GM18498 (cell line): ENCODE measurements around the gene CIZ1.
"Not testable (repeated sequence)": the region's sequence is repeated elsewhere in the genome, so short reads cannot be mapped to it uniquely, and the experiment has no call there.

ENCODE experiments used
- ATAC-seq: cut with Tn5 transposase; IDR thresholded peaks from one replicate; pipeline ENCODE4 v1.9.1; 2021; ENCODE audit warnings: mild to moderate bottlenecking, moderate library complexity; ENCODE audit not compliant: unreplicated experiment

The CIZ1 gene, protein sequence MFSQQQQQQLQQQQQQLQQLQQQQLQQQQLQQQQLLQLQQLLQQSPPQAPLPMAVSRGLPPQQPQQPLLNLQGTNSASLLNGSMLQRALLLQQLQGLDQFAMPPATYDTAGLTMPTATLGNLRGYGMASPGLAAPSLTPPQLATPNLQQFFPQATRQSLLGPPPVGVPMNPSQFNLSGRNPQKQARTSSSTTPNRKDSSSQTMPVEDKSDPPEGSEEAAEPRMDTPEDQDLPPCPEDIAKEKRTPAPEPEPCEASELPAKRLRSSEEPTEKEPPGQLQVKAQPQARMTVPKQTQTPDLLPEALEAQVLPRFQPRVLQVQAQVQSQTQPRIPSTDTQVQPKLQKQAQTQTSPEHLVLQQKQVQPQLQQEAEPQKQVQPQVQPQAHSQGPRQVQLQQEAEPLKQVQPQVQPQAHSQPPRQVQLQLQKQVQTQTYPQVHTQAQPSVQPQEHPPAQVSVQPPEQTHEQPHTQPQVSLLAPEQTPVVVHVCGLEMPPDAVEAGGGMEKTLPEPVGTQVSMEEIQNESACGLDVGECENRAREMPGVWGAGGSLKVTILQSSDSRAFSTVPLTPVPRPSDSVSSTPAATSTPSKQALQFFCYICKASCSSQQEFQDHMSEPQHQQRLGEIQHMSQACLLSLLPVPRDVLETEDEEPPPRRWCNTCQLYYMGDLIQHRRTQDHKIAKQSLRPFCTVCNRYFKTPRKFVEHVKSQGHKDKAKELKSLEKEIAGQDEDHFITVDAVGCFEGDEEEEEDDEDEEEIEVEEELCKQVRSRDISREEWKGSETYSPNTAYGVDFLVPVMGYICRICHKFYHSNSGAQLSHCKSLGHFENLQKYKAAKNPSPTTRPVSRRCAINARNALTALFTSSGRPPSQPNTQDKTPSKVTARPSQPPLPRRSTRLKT

DNA sequence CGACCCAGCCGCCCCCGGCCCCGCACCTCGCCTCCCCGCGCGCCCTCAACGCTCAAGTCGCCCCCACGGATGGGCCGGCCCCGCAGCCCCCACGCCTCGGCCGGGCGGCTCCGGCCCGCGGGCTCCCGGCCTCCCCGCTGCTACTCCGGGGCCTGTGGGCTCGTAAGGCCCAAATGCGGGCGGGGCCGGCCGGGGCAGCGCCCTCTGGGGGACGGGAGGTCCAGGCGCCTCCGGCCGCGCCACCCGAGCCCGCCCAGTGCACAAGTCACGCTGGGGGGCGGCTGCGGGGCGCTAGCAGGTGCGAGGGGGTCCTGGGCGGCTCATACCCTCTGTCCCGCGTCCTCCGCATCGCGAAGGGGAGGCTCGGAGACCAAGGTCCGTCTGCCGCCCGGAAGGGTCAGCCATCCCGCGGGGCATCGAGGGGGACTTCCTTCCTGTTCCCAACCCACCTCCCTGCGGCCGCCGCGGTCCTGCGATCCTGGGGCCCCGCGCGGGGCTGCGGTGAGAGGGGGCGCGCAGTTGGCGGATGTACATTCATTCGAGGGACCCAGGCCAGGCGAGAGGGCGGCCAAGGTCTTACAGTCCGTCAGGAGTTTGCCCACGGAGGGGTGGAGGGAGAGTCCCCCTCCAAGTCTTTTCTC lies at the start of gene CIZ1:
TSS of gene CIZ1 (minus strand) at position 167 of the 641 bp plus-strand sequence. CDS start 715 bp downstream, outside the sequence.
- peak; percentile 84 for ATAC-seq

GRCh38 chr9:128233817-128234406 lies 42.5 kb upstream of the CIZ1 start:
- no peak for ATAC-seq

GRCh38 chr9:128232528-128233428 lies 41.4 kb upstream of the CIZ1 start:
- ATAC-seq = no peak

DNA sequence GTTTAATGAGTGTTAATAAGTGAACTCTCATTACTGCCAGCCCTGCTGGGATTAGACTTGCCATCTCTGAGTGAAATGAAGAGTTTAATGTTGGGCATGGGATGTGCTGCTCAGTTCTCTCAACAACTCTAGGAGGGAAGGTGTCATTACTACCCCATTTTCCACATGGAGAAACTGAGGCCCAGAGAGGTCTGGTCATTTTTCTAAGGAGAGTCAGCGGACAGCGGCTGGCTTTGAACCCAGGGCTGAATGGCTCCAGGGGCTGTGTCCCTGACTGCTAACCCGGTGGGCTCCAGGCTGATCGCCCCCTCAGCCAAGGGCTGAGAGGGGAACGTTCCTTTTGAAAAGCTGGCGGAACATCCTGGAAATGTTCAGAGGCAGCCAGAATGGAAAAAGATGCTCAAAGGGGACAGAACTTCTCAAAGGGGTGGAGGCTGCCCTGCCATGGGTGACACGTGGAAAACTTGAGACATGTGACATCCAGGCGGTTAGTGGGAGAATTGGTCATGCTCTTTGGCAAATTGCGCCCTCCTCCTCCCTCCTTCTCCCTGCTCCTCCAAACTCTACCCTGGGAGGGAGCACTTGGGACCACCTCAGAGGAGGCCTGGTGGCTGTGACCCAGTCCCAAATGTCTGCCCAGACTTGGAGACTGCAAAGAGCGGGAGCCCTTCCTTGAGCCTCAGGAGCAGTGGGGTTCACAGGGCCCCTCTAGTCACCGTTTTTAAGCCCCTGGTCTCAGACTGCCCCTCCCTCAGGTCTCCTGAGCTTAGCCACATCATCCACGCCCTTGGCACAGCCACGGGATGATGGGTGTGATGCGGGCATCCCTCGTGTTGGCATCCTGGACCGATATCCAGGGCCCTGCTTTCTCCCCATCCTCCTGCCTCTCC lies 40.5 kb upstream of the CIZ1 start:
- no peak for ATAC-seq

GRCh38 chr9:128230897-128231296 lies 39.5 kb upstream of the CIZ1 start:
- ATAC-seq = not testable (repeated sequence)

- no peak for ATAC-seq
Observed at GRCh38 chr9:128226412-128226801, 35.0 kb upstream of the CIZ1 start.

GRCh38 chr9:128225770-128226411 lies 34.5 kb upstream of the CIZ1 start:
- ATAC-seq = no peak

- no peak for ATAC-seq
Observed at GRCh38 chr9:128224877-128225276, 33.5 kb upstream of the CIZ1 start.

DNA sequence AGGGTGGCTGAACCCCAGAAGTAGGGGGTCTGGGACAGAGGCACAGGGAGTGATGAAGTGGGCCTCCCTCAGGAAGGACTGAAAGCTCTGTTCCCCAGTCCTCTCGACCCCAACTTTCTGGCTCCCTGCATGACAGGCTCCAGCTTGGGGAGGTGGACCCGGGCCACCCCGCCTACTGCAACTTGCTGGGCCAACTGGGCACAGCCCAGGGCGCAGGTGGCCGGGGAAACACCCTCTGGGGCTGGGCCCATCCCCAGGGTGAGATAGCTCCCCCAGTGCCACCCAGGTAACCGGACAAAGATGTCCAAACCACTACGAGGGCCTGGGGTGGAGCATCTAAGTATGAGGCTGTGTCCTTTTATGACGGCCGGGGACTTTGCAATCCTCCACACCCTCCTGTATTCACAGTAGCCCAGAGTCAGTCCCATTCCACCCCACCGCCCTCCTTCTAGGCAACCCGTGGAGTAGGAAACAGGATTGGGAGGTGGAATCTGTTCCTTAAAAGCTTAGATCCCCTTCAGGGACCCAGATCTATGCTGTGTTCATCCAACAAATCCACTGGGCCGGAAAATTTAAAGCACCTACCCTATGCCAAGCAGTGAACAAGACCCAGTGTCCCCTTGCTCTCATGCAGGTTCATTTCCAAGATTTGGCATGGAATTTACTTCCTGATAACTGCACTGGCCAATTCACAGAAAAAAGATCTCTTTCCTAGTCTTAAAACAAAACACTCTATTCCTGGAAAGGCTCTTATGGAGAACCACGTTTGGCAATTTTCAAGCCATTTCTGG lies 31.7 kb upstream of the CIZ1 start:
- ATAC-seq = no peak

DNA sequence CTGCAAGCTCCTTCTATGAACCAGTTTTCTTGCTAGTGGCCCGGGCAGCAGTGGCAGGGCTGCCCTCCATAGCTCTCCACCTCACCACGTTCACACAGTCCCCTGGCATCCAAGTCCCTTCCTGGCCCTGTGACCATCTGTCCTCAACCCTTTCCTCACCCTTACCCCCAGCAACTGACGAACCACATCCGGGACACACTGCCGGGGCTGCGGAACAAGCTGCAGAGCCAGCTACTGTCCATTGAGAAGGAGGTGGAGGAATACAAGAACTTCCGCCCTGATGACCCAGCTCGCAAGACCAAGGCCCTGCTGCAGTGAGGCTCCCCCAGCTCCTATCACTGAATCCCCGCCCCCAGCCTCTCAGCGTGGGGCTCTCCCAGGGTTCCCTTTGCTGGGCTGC lies 30.7 kb upstream of the CIZ1 start:
- no peak for ATAC-seq

- no peak for ATAC-seq
Observed at GRCh38 chr9:128219831-128220230, 28.5 kb upstream of the CIZ1 start.

GRCh38 chr9:128218518-128219389 lies 27.4 kb upstream of the CIZ1 start:
- peak; percentile 92 for ATAC-seq

DNA sequence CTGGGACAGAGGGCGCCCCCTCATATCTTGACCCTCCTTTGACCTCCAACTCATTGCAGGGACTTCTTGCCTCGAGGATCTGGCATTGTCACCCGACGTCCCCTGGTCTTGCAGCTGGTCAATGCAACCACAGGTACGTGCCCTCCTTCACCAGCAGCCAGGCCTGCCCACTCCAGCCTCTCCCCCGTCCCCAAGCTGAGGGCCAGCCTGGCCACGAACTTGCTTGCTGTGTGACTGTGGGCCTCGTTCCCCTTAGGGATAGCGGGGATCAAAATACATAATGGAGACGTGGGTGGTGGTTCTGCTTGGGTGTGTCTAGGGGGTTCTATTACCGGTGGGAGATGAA lies 26.8 kb upstream of the CIZ1 start:
- no peak for ATAC-seq

GRCh38 chr9:128216781-128217553 lies 25.6 kb upstream of the CIZ1 start:
- no peak for ATAC-seq

DNA sequence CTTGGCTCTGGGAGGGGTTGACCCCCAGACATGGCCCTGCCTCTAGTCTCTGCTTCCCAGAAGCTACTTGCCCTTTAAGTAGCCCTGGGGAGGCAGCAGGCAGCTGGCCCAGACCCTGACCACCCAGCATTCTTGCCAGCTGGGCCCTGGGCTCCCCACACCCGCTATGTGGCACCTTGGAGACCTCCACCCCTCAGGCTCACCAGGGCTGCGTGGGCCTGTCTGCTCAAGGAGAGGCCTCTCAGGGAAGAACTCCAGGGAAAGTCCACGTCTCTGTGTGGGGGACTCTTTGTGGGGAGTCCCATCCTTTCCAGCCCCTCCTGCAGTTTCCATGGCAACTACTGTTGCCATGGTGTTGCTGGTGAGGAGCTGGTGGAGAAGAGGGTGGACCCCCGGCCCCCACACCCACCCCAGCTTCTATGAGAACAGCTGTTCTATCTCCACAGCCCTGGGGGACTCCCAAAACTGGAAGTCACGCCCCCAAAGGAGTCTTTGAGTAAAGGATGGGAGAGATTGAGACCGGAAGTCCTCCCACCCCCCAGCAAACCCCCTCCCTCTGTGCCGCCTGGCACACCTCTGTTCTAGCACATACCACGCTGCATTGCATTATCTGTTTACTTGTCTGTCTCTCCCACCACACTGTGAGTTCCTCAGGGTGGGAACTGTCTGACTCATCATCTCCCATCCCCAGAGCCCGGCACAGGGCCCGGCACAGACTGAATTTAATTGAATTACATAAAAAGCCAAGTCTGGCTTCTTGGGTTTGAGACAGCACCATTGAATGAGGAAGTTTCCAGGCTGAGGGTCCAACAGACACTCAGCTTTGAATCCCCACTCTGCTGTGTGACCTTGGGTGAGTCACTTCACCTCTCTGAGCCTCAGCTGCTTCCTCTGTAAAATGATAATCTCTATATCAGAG lies 24.4 kb upstream of the CIZ1 start:
- ATAC-seq = no peak
